Activated effector memory CD4-positive, alpha-beta T cell treated with Interleukin-2 at 50 U/mL for 16 hours (primary cell): ENCODE measurements around the gene ABCA4.

Source experiments
- DNase-seq: peaks from one replicate; pipeline ENCODE4 v3.0.0-alpha.2; 2020

Gene ABCA4

GRCh38 chr1:94079989-94080388 lies 41.0 kb downstream of the ABCA4 start:
- no peak for DNase-seq

- no peak for DNase-seq
Measured at GRCh38 chr1:94079080-94079940, 41.6 kb downstream of the ABCA4 start.

GRCh38 chr1:94072840-94073522 lies 48.0 kb downstream of the ABCA4 start:
- no peak for DNase-seq

GRCh38 chr1:94071976-94072375 lies 49.0 kb downstream of the ABCA4 start:
- no peak for DNase-seq

- no peak for DNase-seq
Measured at GRCh38 chr1:94071391-94071790, 49.6 kb downstream of the ABCA4 start.

GRCh38 chr1:94070865-94071264 lies 50.1 kb downstream of the ABCA4 start:
- DNase-seq: no peak

GRCh38 chr1:94069919-94070285 lies 51.0 kb downstream of the ABCA4 start:
- DNase-seq: no peak

- DNase-seq: no peak
Measured at GRCh38 chr1:94068999-94069918, 51.7 kb downstream of the ABCA4 start.

- no peak for DNase-seq
Measured at GRCh38 chr1:94068096-94068998, 52.6 kb downstream of the ABCA4 start.

GRCh38 chr1:94067196-94067595 lies 53.8 kb downstream of the ABCA4 start:
- DNase-seq: no peak

GRCh38 chr1:94063379-94063778 lies 57.6 kb downstream of the ABCA4 start:
- DNase-seq: no peak

GRCh38 chr1:94061513-94062443 lies 59.2 kb downstream of the ABCA4 start:
- DNase-seq: no peak

GRCh38 chr1:94060720-94061119 lies 60.2 kb downstream of the ABCA4 start:
- DNase-seq: no peak

GRCh38 chr1:94058766-94059165 lies 62.2 kb downstream of the ABCA4 start:
- DNase-seq: no peak

- no peak for DNase-seq
Measured at GRCh38 chr1:94056996-94057395, 64.0 kb downstream of the ABCA4 start.

GRCh38 chr1:94056171-94056570 lies 64.8 kb downstream of the ABCA4 start:
- DNase-seq: no peak

GRCh38 chr1:94055459-94056122 lies 65.4 kb downstream of the ABCA4 start:
- DNase-seq: no peak

- DNase-seq: no peak
Measured at GRCh38 chr1:94050675-94051074, 70.3 kb downstream of the ABCA4 start.

GRCh38 chr1:94050254-94050653 lies 70.7 kb downstream of the ABCA4 start:
- no peak for DNase-seq

GRCh38 chr1:94049791-94050190 lies 71.2 kb downstream of the ABCA4 start:
- DNase-seq: no peak
